ENCODE results near the gene CLSTN1.

CLSTN1 gene

GRCh38 chr1:9815150-9815549 is 8.6 kb downstream of the CLSTN1 start:
- no peak overlapping the region for H3K9ac ChIP-seq
- H3K36me3 ChIP-seq (ENCODE audit: control insufficient read depth, insufficient read depth, low read length), result no peaks in the 10 kb centered on the region
- no peaks in the 10 kb centered on the region for H3K27me3 ChIP-seq (ENCODE audit: control insufficient read depth, insufficient read depth, low read length)
- H3K4me1 ChIP-seq, result no peaks in the 10 kb centered on the region
- no peak overlapping the region for H3K4me3 ChIP-seq (ENCODE audit: low read depth, low read length)
- TF ChIP-seq CTCF (IDR thresholded peaks at IDR 0.05), result no peak
- H3K79me2 ChIP-seq, result peaks cover 23% of the 10 kb centered on the region
- no peak overlapping the region for H3K4me2 ChIP-seq (ENCODE audit: low read length)
- H3K9me3 ChIP-seq (ENCODE audit: control insufficient read depth, low read length), result no peaks in the 10 kb centered on the region
- H2AFZ ChIP-seq, result no peak overlapping the region
- no peak overlapping the region for H3K27ac ChIP-seq

GRCh38 chr1:9814619-9815018 is 9.1 kb downstream of the CLSTN1 start:
- Histone ChIP-seq H3K4me3 (ENCODE audit: low read depth, low read length) (no peak overlapping the region), H3K4me1 (no peaks in the 10 kb centered on the region), H3K27ac (no peak overlapping the region), H3K27me3 (ENCODE audit: control insufficient read depth, insufficient read depth, low read length) (no peaks in the 10 kb centered on the region), H3K9ac (no peak overlapping the region), H2AFZ (no peak overlapping the region), H3K36me3 (ENCODE audit: control insufficient read depth, insufficient read depth, low read length) (no peaks in the 10 kb centered on the region), H3K9me3 (ENCODE audit: control insufficient read depth, low read length) (no peaks in the 10 kb centered on the region), H3K79me2 (peaks cover 23% of the 10 kb centered on the region), H3K4me2 (ENCODE audit: low read length) (no peak overlapping the region)
- no peak for TF ChIP-seq CTCF (IDR thresholded peaks at IDR 0.05)

- H3K79me2 ChIP-seq, result peaks cover 26% of the 10 kb centered on the region
- no peaks in the 10 kb centered on the region for H3K4me1 ChIP-seq
- no peaks in the 10 kb centered on the region for H3K9me3 ChIP-seq (ENCODE audit: control insufficient read depth, low read length)
- H2AFZ ChIP-seq, result no peak overlapping the region
- H3K36me3 ChIP-seq (ENCODE audit: control insufficient read depth, insufficient read depth, low read length), result no peaks in the 10 kb centered on the region
- no peaks in the 10 kb centered on the region for H3K27me3 ChIP-seq (ENCODE audit: control insufficient read depth, insufficient read depth, low read length)
- H3K9ac ChIP-seq, result no peak overlapping the region
- no peak overlapping the region for H3K4me2 ChIP-seq (ENCODE audit: low read length)
- TF ChIP-seq CTCF (IDR thresholded peaks at IDR 0.05), result no peak
- H3K27ac ChIP-seq, result no peak overlapping the region
- no peak overlapping the region for H3K4me3 ChIP-seq (ENCODE audit: low read depth, low read length)
These were observed 12.4 kb downstream of the CLSTN1 start for GRCh38 chr1:9811239-9811966.

- H3K4me1 ChIP-seq, result peaks cover 5% of the 10 kb centered on the region
- H3K9ac ChIP-seq, result no peak overlapping the region
These were observed 14.7 kb downstream of the CLSTN1 start for GRCh38 chr1:9809100-9809510.

More at GRCh38 chr1:9809100-9809510, 14.7 kb downstream of the CLSTN1 start:
- Histone ChIP-seq H3K36me3 (ENCODE audit: control insufficient read depth, insufficient read depth, low read length) (no peaks in the 10 kb centered on the region), H3K79me2 (peaks cover 25% of the 10 kb centered on the region), H3K9me3 (ENCODE audit: control insufficient read depth, low read length) (no peaks in the 10 kb centered on the region), H3K27ac (no peak overlapping the region), H3K27me3 (ENCODE audit: control insufficient read depth, insufficient read depth, low read length) (no peaks in the 10 kb centered on the region), H3K4me2 (ENCODE audit: low read length) (no peak overlapping the region), H2AFZ (no peak overlapping the region), H3K4me3 (ENCODE audit: low read depth, low read length) (no peak overlapping the region)
- no peak for TF ChIP-seq CTCF (IDR thresholded peaks at IDR 0.05)

Data from parathyroid adenoma (tissue), 2 donors.